Osteoblast (primary cell): Measurements from ENCODE around the gene MANEA. TPM values are rescaled to one million over a fixed set of nuclear protein-coding genes. Genes with fewer than 3 reads are reported as not detected.

Source experiments
- DNase-seq: peaks from one replicate; pipeline ENCODE4 v3.0.0; 2011; ENCODE audit warnings: low spot score, mixed read lengths; ENCODE audit not compliant: insufficient read length; ENCODE audit errors: missing footprints
- H2AFZ ChIP-seq: 2 replicates; pipeline ENCODE4 v1.6.0; 2011; ENCODE audit warnings: mild to moderate bottlenecking, low read length
- H3K27ac ChIP-seq: 2 replicates; pipeline ENCODE4 v1.5.1; 2011; ENCODE audit warnings: mild to moderate bottlenecking, low read depth, low read length, moderate library complexity
- H3K27me3 ChIP-seq: 2 replicates; pipeline ENCODE4 v1.6.0; 2012; ENCODE audit warnings: mild to moderate bottlenecking, control low read depth, inconsistent platforms, low read length, moderate library complexity; ENCODE audit not compliant: insufficient read depth
- H3K36me3 ChIP-seq: 2 replicates; pipeline ENCODE4 v1.5.1; 2011; ENCODE audit warnings: mild to moderate bottlenecking, low read length, control low read depth, moderate library complexity; ENCODE audit not compliant: insufficient read depth
- H3K4me1 ChIP-seq: 2 replicates; pipeline ENCODE4 v1.5.1; 2011; ENCODE audit warnings: mild to moderate bottlenecking, low read length, control low read depth, moderate library complexity; ENCODE audit not compliant: insufficient read depth
- H3K4me2 ChIP-seq: 2 replicates; pipeline ENCODE4 v1.6.0; 2011; ENCODE audit warnings: mild to moderate bottlenecking, low read length; ENCODE audit not compliant: insufficient read depth
- H3K4me3 ChIP-seq: fragments of 200-600 bp; sonication (generic); 3 replicates; pipeline ENCODE4 v1.5.1; 2012; ENCODE audit warnings: mild to moderate bottlenecking, low read length, inconsistent platforms; ENCODE audit not compliant: insufficient read depth
- H3K79me2 ChIP-seq: 2 replicates; pipeline ENCODE4 v1.6.0; 2012; ENCODE audit warnings: mild to moderate bottlenecking, low read length, control low read depth, inconsistent platforms; ENCODE audit not compliant: insufficient read depth
- H3K9me3 ChIP-seq: 2 replicates; pipeline ENCODE4 v1.5.1; 2011; ENCODE audit warnings: low read depth, low read length, control low read depth
- H4K20me1 ChIP-seq: 2 replicates; pipeline ENCODE4 v1.6.0; 2012; ENCODE audit warnings: mild to moderate bottlenecking, low read length, control low read depth; ENCODE audit not compliant: insufficient read depth
- total RNA-seq: library from RNA; depleted of rRNA; stranded (reverse); fragments of >200 nt; gene quantifications from 2 replicates; pipeline ENCODE4 v1.2.3, GENCODE V29; 2012
- TF ChIP-seq, protein P1 (sequence below): IDR thresholded peaks from 2 replicates; pipeline ENCODE4 v1.5.1; 2011; ENCODE audit warnings: mild to moderate bottlenecking, low read depth, low read length, moderate library complexity; ENCODE audit errors: extremely low read depth

Gene MANEA
- total RNA-seq, 1 donor, result 15.9 TPM

DNA sequence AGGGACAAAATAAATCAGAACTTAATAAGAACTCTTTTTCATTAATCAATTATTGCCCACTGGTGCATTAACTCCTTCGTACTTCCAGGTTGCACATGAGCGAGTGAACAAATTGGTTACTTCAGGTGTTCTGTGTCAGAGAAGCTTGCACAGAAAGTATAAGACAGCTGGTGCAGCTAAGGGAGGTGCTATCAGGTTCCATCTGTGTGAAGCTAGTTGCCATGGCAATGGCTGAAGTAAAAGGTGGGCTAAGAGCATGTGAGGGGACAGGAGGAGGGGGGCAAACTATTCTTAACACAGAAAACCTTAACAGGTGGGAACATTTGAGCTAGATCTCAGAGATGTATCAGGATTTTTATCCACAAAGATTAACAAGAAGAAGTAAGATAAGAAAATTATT lies 81.6 kb downstream of the MANEA start:
- Histone ChIP-seq H3K4me3 (no peak overlapping the region), H3K79me2 (no peaks in the 10 kb centered on the region), H3K36me3 (no peaks in the 10 kb centered on the region), H3K9me3 (no peaks in the 10 kb centered on the region), H4K20me1 (no peaks in the 10 kb centered on the region), H3K27me3 (no peaks in the 10 kb centered on the region), H2AFZ (no peak overlapping the region), H3K4me2 (no peak overlapping the region), H3K4me1 (no peaks in the 10 kb centered on the region), H3K27ac (no peak overlapping the region)
- no peak for DNase-seq
- TF ChIP-seq, protein P1, sequence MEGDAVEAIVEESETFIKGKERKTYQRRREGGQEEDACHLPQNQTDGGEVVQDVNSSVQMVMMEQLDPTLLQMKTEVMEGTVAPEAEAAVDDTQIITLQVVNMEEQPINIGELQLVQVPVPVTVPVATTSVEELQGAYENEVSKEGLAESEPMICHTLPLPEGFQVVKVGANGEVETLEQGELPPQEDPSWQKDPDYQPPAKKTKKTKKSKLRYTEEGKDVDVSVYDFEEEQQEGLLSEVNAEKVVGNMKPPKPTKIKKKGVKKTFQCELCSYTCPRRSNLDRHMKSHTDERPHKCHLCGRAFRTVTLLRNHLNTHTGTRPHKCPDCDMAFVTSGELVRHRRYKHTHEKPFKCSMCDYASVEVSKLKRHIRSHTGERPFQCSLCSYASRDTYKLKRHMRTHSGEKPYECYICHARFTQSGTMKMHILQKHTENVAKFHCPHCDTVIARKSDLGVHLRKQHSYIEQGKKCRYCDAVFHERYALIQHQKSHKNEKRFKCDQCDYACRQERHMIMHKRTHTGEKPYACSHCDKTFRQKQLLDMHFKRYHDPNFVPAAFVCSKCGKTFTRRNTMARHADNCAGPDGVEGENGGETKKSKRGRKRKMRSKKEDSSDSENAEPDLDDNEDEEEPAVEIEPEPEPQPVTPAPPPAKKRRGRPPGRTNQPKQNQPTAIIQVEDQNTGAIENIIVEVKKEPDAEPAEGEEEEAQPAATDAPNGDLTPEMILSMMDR, result no peak
